H1 (cell line): ENCODE measurements around the gene ASIC1. TPM values are rescaled to one million over a fixed set of nuclear protein-coding genes. Genes with fewer than 3 reads are reported as not detected.

Source experiments
- ASH2L ChIP-seq: fragments of 200-600, 300-600 bp; sonication (generic); IDR thresholded peaks from one replicate; pipeline ENCODE4 v1.7.1; 2017; ENCODE audit warnings: low read length
- EP300 ChIP-seq, 2 experiments: IDR thresholded peaks; 1 replicate in 1 of 2; 2 replicates in 1 of 2; pipeline ENCODE4 v1.6.1; 2011 to 2012; ENCODE audit warnings: low read depth in 2 of 2, low read length in 2 of 2, mild to moderate bottlenecking in 2 of 2, borderline replicate concordance in 1 of 2, inconsistent platforms in 1 of 2, moderate library complexity in 1 of 2
- KDM5A ChIP-seq: fragments of 200-600 bp; IDR thresholded peaks from 2 replicates; pipeline ENCODE4 v1.7.1; 2012; ENCODE audit warnings: mild to moderate bottlenecking, low read length, inconsistent platforms, mixed read lengths
- RBBP5 ChIP-seq: IDR thresholded peaks from 2 replicates; pipeline ENCODE4 v1.7.1; 2012; ENCODE audit warnings: low read depth, mild to moderate bottlenecking, inconsistent platforms, low read length, moderate library complexity, borderline replicate concordance
- RFX5 ChIP-seq: IDR thresholded peaks from 2 replicates; pipeline ENCODE4 v1.6.1; 2011; ENCODE audit warnings: low read depth, low read length, improper control_type of control experiment, borderline replicate concordance
- SIRT6 ChIP-seq: IDR thresholded peaks from one replicate; pipeline ENCODE4 v1.7.1; 2012; ENCODE audit warnings: low read length, inconsistent platforms
- SP2 ChIP-seq: IDR thresholded peaks from 2 replicates; pipeline ENCODE4 v1.6.1; 2012; ENCODE audit warnings: mild to moderate bottlenecking, low read length, inconsistent platforms
- SUZ12 ChIP-seq: fragments of 200-600 bp; sonication (generic); IDR thresholded peaks from 2 replicates; pipeline ENCODE4 v1.6.1; 2012; ENCODE audit warnings: mild to moderate bottlenecking, inconsistent platforms, low read length, moderate library complexity, mixed read lengths
- YY1 ChIP-seq: IDR thresholded peaks from 2 replicates; pipeline ENCODE4 v1.6.1; 2011; ENCODE audit warnings: low read depth, mild to moderate bottlenecking, low read length
- polyA plus RNA-seq, 7 experiments: library from polyadenylated mRNA; depleted of rRNA in 3 of 7; stranded (reverse) in 5 of 7; unstranded in 2 of 7; fragments of >200 nt in 5 of 7; fragments of 200-250 nt in 2 of 7; gene quantifications; 1 replicate in 5 of 7; 2 replicates in 1 of 7; 4 replicates in 1 of 7; pipeline versions ENCODE4 v1.2.1 to v1.2.3, GENCODE V29; 2011 to 2013; ENCODE audit warnings: missing spikeins in 2 of 7, mixed read lengths in 2 of 7
- total RNA-seq: library from RNA; stranded (reverse); fragmentation: NEBNext Ultra II Directional; extraction: Animal tissue kit (Norgen Biotek cat#: 25700); gene quantifications from 2 replicates; pipeline ENCODE4 v1.2.1, GENCODE V29; 2021

The ASIC1 gene
- total and polyA plus RNA-seq, 2 of the 8 experiments (the other 6 are each of a cell fraction or from before 2014, with no cell fraction given) = 2.4 to 4.4 TPM

DNA sequence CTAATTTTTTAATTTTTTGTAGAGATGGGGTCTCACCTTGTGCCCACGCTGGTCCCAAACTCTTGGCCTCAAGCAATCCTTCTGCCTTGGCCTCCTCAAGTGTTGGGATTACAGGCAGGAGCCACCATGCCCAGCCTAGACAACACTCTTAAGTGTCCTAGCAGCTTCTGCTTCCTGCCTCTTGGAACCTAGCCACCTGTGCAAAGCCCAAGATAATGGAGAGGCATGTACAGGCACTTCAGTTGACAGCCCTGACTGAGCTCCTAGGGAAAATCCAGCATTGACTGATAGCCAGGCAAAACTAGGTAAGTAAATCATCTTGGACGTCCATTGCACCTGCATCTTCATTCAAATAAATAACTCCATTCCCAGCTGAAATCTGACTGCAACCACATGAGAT lies 70.2 kb downstream of the ASIC1 start (continued):
- TF ChIP-seq ASH2L (no peak), RBBP5 (no peak), YY1 (no peak), EP300 (IDR thresholded peaks at IDR 0.05; ENCODE audit: borderline replicate concordance in 1 of 2, low read depth in 2 of 2, low read length in 2 of 2) (no peak), SIRT6 (no peak), KDM5A (no peak), RFX5 (no peak), SUZ12 (no peak), SP2 (no peak)
